Activated CD8-positive, alpha-beta memory T cell treated with anti-CD3 and anti-CD28 coated beads, Interleukin-2, amount 50 U/mL, for 48 hours (primary cell): ENCODE measurements around the gene ADAMTS8.

Experiments
- DNase-seq: peaks from one replicate; pipeline ENCODE4 v3.0.0-alpha.2; 2020

Gene ADAMTS8

GRCh38 chr11:130462101-130462885 is 33.9 kb upstream of the ADAMTS8 start:
- no peak for DNase-seq

DNA sequence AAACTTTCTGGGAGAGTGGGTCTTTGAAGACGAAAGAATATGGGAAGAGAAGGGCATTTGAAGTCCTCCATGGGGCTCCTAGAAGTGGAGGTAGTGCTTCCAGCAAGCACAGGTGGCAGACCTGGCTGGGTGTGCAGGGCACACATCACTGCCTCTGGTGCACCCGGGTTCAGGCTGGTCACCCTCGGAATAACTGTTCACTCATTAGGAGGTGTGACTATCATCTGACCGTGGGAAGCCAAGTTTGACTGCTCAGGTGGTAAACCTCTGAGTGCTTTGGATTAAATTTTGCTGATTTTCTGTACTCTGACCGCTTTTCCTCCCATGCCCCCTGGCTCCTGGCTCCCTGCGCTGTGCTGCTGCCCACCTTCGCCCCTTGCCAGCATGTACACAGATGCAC is 31.1 kb upstream of the ADAMTS8 start:
- DNase-seq: no peak

GRCh38 chr11:130458410-130458729 is 30.0 kb upstream of the ADAMTS8 start:
- no peak for DNase-seq

GRCh38 chr11:130457623-130458409 is 29.4 kb upstream of the ADAMTS8 start:
- no peak for DNase-seq

DNA sequence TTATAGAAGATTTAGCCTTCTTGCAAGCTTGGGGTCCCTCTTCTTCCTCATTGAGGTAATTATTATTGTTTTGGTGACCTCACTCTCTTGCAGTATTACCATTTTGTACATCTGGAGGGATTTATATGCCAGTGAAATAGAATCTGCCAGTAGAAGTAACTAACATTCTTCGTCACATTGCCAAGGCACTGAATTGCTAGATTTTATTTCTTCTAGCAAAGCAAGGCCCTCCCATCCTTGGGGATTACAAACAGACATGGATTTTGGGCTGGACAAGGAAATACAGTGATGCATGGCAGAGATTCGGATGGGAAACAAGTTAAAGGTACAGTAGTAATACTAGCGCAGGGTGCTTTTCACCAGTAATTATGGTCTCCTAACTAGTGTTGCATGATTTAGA is 27.9 kb upstream of the ADAMTS8 start:
- DNase-seq: no peak

- no peak for DNase-seq
These were observed 27.2 kb upstream of the ADAMTS8 start for GRCh38 chr11:130455483-130456127.

GRCh38 chr11:130454491-130455252 is 26.3 kb upstream of the ADAMTS8 start:
- no peak for DNase-seq

- DNase-seq: no peak
These were observed 24.5 kb upstream of the ADAMTS8 start for GRCh38 chr11:130452940-130453339.

DNA sequence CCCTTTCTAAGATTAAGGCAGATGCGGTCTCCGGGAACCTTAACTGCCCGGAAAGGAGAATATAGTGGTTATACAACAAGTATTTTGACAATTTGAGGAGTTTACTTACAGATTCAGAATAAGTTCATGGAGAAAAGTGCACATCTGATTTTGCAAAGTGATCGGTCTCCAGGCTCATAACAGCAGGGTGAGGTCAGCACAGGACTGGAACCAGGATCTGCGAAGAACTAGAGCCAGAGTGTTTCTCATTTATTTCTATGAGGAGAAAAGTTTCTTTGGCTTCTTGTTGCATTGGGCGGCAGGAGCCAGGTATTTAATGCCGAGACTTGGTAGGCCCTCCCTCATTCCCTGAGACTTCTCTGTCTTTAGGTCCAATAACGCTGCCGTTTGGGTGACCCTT is 23.8 kb upstream of the ADAMTS8 start:
- DNase-seq: no peak

DNA sequence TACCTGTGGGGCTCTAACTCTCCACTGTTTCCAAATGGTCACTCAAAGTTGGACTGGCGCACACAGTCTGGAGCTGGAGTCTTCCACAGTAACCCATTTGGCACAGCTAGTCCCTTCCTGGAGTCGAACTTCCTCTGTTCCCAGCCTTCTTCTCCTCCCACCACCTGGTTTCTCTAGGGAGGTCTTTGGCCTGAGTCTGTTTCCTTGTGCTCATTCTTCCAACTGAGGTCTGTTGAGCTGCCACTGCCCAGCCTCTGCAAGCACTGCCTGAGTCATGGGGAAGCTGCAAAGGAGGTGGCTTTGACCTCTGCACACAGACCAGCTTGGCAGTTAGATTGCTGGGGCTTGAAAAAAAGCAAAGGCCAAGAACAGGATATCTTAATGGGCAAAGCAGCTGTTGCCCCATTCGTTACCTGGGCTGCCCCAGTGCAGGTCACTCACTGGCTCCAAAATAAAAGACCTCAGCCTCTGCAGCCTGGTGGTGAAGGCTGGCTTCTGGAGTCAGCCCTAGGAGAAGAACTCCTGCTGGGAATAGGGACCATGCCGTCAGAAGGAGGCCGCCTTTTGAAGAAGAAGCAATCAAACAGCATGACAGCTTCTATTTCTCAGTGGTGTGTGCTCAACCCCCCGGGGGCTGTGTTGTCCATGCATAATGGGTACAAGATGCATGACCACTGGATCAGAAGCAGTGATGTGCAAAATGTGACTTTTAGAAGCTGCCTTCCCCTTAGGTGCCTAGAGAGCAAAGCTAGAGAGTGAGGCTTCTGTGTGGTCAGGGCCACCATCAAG is 23.0 kb upstream of the ADAMTS8 start:
- no peak for DNase-seq

DNA sequence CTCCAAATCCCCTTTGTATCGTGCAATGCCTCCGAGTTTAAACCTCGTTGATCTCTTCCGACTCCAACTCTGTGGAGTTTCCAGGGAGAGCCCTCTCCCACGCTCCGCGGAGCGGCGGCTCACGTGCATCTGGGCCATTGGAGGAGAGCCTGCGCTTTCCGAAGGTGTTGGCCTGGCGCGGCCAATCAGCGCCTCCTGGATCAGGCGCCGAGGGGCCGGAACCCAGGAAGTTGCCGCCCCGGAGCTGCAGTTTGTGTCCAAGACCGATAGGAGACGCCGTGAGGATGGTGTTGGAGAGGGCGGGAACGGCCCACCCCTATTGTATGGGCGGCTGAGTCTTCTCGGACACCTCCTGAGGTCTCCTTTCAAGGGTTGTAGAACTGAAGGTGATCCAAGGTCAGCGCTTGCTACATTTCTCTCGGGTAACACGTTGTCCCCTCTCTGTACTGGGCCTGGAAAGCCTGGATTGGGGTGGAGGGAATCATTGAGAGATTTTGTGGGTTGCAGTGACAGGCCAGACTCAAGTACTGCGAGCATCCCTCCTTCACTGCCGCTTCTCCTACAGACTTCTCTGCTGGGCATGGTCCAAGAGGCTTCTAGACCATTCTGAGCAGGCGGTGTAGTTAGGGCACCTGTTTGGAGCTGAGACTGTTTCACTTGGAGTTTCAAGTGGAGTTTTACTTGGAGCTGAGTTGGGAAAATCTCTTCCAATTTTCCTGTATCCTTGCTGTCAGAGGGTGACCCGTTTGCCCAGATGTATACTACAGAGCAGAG is 21.8 kb upstream of the ADAMTS8 start:
- DNase-seq: no peak

DNA sequence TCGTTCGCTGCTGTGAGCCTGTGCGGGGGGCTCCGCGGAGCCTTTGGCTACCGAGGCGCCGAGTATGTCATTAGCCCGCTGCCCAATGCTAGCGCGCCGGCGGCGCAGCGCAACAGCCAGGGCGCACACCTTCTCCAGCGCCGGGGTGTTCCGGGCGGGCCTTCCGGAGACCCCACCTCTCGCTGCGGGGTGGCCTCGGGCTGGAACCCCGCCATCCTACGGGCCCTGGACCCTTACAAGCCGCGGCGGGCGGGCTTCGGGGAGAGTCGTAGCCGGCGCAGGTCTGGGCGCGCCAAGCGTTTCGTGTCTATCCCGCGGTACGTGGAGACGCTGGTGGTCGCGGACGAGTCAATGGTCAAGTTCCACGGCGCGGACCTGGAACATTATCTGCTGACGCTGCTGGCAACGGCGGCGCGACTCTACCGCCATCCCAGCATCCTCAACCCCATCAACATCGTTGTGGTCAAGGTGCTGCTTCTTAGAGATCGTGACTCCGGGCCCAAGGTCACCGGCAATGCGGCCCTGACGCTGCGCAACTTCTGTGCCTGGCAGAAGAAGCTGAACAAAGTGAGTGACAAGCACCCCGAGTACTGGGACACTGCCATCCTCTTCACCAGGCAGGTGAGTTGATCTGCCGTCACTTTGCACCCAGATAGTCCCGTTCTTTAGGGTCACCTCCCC is 21.0 kb upstream of the ADAMTS8 start:
- no peak for DNase-seq

- peak; percentile 71 for DNase-seq
These were observed 20.3 kb upstream of the ADAMTS8 start, which contains the start of gene ADAMTS15 for GRCh38 chr11:130448416-130449309. Gene ADAMTS15 (plus strand): TSS chr11:130448645. CDS start chr11:130448974, 329 bp downstream.

DNA sequence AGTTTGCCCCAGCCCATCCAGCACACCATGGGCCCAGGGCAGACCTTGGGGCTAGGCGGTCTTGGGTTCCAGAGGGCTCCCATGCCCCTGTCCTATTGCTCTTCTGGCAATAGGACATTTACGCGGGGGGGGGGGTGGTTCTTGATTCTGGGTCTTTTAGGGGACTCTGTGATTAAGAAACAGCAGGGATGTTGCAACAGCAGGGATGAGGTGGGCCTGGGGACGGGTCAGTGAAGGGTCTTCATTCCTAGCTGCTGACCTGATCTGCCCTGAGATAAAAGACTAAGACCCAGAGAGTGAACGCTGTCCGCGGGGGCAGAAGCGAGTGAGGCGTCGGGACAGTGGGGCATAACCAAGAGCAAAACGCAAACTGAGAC is 19.6 kb upstream of the ADAMTS8 start:
- DNase-seq: no peak

GRCh38 chr11:130445788-130446187 is 17.4 kb upstream of the ADAMTS8 start:
- DNase-seq: no peak

GRCh38 chr11:130442737-130443136 is 14.3 kb upstream of the ADAMTS8 start:
- DNase-seq: no peak

DNA sequence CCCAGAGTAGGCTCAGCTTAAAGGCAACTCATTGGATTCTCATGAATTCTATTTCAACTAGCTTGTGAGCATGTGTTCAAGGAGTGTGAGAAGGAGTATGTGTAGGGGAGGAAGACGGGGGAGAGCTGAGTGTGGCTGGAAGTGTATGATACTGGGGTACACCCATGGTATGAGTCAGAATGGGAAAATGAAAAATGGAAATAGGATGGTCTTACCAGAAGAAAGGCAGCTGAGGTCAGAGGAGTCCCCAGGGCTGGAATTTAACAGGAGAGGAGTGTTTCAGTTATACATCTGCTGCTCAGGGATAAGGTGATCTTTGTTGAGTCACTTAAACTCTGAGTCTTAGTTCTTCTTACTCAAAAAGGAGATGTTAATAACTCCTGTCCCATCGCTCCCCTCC is 13.3 kb upstream of the ADAMTS8 start:
- no peak for DNase-seq

DNA sequence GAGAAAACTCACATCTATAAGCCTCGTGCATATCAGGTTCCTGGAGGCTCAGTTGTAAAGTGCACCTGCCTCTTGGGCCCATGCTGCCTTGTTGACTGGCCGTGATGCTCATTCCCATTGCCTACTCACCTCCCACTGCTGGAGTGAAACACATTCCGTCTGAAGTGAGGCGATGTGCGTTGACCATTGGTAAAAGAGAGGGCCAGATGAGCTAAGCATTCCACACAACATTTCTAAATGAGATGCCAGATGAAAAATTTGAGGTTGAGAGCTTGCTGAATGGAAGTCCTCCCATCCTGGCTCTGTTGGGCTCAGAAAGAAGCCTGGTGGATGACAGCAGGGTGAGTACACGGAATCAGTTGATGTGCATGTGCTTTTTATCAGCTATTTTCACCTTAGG is 11.5 kb upstream of the ADAMTS8 start:
- no peak for DNase-seq

DNA sequence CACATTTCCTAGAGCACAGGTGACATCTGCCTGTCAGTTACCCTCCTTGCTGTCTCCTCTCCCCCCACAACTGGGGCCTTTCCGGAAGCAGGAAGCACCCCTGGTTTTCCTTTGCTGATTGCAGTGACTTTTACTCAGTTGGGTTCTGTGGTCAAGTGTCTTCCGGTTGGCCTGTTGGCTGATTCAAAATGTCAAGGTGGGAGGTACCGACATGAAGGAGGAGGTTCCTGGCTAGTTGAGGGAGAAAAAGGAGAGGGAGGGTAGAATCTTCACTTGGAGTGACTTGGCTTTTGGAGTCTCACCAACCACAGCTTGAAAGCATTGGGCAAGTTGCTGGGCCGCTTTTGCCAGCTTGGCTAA is 10.7 kb upstream of the ADAMTS8 start:
- no peak for DNase-seq
